Right ventricle myocardium superior (tissue), 1 donor: ENCODE results near the gene KLHL21. TPM values are rescaled to one million over a fixed set of nuclear protein-coding genes. Genes with fewer than 3 reads are reported as not detected.
"Not testable (repeated sequence)": the region's sequence is repeated elsewhere in the genome, so short reads cannot be mapped to it uniquely, and the experiment has no call there.

Source experiments
- ATAC-seq: fragments of 200-7000 bp; cut with Tn5 transposase; one replicate; pipeline ENCODE4 v1.9.1; 2020; ENCODE audit warnings: mild to moderate bottlenecking; ENCODE audit not compliant: poor library complexity
- DNase-seq: peaks from one replicate; pipeline ENCODE4 v3.0.0-alpha.2; 2020
- intact Hi-C: fragments of 100-400 bp; cut with DNase I; formaldehyde crosslinking; loops from one replicate; pipeline ENCODE4 v1.11.2; 2022
- total RNA-seq: library from RNA; stranded (reverse); fragmentation: NEBNext Ultra II Directional; extraction: Animal tissue kit (Norgen Biotek cat#: 25700); gene quantifications from one replicate; pipeline ENCODE4 v1.2.1, GENCODE V29; 2021
- donor health status: DM: no; HTN: yes; CAD: no; lungs with severe emphysema.

Gene KLHL21
- total RNA-seq, 1 donor from 2014 or later: 111 TPM

DNA sequence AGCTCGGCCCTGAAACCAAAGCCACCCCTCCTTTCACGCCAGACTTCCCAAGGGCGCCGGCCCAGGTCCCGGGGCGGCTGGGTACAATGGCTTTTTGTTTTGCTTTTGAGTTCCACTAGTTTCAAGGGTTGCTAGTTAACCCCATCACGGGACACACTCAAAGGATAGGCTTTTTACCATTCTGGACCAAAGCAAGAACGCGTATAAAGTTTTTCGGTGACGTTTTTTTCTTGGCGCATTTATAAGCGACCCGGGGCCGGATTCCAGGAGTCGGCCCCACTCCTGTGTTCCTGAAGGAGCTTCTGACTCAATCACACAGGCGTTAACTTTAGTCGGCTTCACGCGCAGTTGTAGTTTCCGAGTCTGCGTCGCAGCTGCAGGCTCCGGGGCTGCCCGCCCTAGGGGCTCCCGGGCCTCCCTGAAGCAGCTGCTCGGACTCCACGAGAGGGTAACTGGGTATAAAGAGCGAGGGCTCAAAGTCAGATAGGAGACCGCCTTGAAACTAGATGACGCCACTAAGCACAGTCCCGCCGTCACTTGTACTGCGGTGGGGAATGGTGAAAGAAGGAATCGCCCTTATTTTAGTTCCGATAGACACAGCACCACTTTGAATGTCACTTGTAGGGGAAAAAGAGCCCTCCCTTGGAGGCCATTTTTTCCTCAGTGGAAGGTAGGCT lies 707 bp upstream of the KLHL21 start:
- ATAC-seq: peak; percentile 18
- DNase-seq: peak; percentile 75
- intact Hi-C loops: no loop called here

DNA sequence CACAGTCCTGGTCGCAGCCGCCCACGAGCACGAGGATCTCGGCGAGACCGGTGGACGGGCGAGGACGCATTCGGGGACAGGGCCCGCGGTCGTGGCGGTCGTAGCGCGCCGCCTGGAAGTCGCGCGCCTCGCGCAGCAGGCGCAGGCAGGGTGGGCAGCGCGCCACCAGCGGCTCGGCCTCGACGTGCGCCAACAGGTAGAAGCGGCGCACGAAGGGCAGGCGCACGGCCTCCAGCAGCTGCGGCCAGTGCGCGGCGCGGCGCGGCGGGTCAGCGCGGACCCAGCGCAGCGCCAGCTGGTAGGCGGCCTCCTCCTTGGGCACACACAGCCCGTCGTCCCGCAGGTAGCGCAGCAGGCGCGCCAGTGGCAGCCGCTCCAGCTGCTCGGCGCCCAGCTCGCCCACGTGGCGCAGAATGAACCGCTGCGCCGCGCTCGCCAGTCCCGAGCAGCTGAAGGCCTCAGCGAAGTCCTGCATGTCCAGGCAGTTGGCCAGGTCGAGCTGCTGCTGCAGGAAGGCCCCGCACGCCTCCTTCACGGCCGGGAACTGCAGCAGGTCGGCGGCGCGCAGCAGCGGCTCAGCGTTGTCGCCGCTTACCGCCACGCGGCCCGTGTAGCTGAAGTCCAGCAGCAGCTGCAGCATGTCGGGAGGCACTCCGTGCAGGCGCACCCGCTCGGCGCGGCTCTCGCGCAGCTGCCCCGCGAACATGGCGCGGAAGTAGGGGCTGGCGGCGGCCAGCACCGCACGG lies 573 bp downstream of the KLHL21 start:
- DNase-seq (peak; percentile 73), ATAC-seq (peak; percentile 27)
- intact Hi-C loops: no loop called here

DNA sequence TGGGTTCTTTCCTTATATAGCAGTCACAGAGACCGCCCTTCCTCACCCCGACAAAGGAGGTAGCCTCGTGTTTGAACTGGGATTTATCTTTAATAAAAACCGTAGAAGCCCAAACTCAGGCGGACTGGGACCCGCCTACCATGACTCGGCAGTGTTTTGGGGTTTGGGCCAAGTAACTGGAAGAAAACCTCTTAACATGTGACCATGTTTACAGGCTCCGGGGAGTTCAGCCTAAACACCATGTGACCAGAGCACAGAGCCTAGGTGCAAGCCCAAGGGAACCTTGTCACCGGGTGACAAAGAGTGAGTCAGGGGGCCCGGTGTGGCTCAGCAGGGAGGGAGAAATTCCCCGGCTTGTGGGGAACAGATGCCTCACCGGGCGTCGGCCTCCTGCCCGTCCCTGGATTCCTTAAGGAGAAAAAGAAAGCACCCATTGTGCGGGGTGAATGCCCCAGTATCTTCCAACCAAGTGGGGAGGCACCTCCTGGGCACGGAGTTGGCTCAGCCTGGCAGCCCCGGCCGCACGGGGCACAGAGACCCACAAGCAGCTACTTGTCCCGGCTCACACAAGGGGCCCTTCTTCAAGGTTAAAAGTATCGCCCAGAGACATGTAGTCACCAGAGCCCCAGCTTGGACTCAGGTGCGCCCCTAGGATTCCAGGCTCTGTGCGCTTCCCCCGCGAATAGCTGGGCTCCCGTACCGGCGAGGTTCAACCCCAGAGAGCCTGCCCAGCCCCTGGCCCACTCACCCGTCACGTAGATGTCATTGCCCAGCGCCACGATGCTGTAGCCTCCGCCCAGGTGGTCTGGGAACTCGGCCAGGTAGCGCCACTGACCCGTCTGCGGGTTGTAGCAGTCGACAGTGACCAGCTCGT lies 1.4 kb downstream of the KLHL21 start:
- intact Hi-C loops: no loop called here
- DNase-seq (peak; percentile 81), ATAC-seq (peak; percentile 31)

DNA sequence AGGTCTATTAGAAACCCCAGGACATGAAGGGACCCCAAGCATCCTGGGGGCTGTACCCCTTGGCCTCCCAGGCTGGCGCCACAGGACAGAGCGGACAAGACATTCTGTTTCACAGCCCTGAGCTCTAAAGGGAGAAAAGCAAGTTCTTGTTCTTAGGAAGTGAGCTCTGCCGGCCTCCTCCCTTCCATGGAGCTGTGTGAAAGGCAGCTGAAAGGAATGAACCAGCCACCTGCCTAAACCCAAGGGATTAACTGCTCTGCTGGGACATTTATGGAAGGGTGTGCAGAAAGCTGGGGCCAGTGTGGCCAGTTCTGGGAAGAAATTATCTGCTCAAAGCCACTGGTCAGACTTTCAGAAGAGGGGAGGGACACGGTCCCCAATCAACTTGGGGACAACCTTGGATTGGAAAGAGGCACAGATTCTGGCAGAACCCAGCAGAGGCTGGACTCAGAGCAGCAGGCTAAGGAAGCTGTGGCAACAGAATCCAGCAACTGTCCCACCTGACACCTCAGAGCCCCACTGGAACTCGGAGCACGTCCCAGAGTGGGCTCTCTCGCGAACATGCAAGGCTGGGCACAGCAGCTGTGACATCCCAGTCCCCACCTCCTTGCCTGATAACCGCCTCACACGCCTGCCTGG lies 2.1 kb downstream of the KLHL21 start:
- DNase-seq (no peak), ATAC-seq (peak; percentile 10)
- intact Hi-C loops: no loop called here

DNA sequence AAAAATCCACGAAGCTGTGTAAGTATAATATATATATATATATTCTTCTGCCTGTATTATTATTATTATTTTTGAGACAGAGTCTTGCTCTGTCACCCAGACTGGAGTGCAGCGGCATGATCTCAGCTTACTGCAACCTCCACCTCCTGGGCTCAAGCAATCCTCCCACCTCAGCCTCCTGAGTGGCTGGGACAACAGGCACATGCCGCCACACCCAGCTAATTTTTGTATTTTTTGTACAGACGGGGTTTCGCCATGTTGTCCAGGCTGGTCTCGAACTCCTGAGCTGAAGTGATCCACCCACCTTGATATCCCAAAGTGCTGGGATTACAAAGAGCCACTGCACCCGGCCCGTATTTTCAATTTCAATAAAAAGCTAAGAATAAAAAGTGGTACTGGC lies 2.7 kb downstream of the KLHL21 start:
- DNase-seq, intact Hi-C loops, ATAC-seq: not testable (repeated sequence)

DNA sequence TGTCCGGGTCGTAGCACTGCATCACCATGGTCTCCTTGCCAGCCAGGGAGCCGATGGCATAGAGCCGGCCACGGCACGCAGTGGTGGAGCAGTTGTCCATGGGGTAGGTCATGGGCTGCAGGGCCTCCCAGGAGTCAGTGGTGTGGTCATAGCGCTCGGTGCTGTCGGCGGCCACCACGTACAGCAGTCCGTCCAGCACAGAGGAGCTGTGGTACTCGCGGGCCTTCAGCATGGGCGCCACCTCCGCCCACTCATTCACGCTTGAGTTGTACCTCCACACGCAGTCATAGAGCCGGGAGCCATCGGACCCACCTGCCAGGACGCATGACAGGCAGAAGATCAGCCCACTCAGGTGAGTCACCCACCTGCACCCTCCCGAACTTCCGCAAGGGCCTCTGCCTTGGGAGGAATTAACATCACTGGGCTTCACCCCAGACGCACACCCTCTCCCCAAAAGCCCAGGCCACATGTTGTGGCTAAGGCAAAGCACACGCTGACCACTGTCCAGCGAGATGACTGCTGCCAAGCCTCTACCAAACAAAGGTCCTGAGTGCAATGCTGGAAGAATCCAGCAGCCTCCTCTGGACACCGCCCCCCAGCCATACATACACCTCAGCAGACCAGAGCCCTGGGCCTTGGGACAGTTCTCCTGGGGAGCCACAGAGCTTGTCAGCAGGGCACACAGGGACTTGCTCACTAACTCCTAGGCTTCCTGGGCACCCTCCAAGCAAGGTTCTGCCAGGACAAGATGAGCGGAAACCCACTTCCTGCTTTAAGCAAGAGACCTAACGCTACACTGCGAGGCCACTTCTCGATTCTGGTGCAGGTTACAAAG lies 3.3 kb downstream of the KLHL21 start:
- intact Hi-C loops: no loop called here
- DNase-seq (no peak), ATAC-seq (no peak)

DNA sequence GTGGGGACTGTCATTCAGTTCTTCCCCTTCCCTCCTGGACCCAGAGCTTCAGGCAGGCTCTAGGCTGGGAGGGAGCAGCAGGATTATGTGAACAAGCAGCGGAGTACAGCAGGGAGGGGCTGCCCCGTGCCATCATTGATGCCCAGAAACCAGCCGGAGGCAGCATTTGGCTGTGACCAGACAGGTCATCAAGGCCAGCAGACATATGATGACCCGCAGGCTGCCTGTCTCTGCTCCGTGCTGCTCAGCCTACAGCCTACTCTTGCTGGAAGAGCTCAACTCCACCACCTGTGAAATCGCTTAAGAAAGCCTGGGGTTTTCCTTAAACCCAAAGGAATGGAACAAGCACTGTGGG lies 4.9 kb downstream of the KLHL21 start:
- ATAC-seq: no peak
- intact Hi-C loops: no loop called here
- no peak for DNase-seq

DNA sequence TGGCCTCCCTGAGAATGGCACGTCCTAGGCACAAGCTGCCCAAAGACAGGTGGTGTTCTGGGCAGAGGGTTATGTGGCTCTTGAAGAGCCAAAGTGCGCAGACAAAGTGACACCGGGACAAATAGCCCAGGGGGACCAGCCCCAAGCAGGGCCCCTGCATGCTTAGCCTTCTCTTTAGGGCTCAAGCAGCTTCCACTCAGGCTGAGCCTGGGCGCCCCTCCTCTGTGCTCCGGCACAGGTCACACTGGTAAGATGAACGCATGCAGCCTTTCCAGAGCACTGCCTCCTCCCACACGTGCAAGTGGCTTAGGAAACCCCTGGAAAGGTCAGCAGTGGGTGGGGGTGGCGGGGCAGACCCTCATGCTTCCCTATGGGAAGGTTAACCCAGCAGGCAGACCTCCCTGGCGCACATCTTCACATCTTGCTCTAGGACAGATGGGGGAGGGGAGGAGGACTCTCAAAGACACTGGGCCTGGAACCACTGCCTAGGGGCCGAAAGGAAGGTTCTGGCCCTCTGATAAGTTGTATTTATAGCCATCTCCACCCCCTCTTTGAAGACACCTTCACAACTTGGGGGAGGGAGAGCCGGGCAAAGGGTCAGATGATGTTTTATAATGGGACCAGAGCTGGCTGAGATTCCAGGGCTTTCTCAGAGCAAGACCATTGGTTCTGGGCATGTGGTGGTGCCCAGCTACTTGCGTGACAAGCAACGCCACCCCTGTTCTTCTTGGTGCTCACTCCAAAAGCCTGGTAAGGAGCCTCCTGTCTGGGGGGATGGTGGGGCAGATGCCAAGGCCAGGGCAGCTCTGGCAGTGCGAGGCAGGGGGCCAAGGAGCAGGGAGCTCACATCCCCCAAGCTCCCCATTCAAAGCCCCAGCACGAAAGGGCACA lies 5.5 kb downstream of the KLHL21 start:
- DNase-seq: no peak
- intact Hi-C loops: no loop called here
- ATAC-seq: peak; percentile 23

DNA sequence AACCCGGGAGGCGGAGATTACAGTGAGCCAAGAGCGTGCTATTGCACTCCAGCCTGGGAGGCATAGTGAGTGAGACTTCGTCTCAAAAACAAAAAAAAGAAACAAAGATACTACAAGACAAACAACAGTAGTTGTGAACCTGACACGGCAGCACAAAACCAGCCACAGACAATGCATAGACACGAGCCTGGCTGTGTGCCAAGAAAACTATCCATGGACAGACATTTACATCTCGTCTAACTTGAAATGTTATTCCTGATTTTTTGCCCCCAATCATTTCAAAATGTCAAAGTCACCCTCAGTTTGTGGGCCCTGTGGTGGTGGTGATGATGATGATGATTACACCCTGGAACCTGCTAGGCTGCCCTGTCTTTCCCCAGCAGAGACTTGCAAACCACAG lies 6.3 kb downstream of the KLHL21 start:
- ATAC-seq (no peak), DNase-seq (no peak)
- intact Hi-C loops: no loop called here

DNA sequence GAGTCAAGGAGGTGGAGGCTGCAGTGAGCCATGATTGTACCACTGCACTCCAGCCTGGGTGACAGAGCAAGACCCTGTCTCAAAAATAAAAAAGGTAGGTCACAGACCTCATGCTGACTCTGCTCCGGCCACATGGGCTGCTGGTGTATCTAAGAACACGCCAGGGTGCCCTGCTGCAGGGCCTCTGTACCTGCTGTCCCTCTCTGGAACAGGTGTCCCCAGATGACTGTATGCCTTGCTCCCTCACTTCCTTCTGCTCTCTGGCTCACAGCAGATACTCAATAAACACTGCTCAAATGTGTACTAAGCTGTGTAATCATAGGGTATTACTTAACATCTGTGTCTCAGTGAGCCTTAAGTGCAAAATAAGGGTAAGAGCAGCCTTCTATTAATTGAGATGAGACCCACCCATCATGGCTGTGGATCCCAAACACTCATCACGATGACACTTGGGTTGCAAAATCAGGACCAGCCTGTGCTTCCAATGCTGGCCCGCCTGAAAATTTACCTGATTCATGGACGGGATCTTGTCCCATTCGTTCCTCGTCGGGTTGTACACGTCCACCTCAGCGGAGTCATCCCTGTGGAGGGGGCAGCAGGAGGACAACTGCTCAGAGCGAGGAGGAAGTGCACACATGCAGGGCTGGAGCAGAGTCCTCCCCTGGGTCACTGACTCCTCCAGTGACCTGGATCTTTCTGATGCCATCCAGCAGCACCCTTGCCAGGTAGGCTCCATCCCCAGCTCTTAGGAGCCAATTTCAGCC lies 7.5 kb downstream of the KLHL21 start:
- ATAC-seq (no peak), DNase-seq (no peak)
- intact Hi-C loops: no loop called here

DNA sequence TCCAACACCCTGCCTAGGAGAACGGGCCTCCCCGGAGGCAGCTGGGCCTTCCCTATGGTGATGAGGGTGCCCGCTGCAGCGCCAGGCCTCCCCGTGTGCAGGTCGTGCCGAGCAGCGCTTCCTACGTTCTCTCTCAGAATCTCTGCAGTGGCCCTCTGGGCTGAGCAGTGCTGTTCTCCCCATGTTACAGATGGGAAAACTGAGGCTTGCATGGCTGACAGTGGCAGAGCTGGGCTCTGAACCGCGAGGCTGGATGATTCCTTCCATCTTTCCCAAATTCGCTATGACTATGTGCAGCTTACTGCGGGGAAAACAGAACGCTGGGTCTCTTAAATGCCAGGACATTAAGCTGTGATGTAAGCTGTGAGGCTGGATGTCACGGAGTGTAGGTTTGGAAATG lies 8.9 kb downstream of the KLHL21 start:
- DNase-seq: no peak
- ATAC-seq: no peak
- intact Hi-C loops: no loop called here

DNA sequence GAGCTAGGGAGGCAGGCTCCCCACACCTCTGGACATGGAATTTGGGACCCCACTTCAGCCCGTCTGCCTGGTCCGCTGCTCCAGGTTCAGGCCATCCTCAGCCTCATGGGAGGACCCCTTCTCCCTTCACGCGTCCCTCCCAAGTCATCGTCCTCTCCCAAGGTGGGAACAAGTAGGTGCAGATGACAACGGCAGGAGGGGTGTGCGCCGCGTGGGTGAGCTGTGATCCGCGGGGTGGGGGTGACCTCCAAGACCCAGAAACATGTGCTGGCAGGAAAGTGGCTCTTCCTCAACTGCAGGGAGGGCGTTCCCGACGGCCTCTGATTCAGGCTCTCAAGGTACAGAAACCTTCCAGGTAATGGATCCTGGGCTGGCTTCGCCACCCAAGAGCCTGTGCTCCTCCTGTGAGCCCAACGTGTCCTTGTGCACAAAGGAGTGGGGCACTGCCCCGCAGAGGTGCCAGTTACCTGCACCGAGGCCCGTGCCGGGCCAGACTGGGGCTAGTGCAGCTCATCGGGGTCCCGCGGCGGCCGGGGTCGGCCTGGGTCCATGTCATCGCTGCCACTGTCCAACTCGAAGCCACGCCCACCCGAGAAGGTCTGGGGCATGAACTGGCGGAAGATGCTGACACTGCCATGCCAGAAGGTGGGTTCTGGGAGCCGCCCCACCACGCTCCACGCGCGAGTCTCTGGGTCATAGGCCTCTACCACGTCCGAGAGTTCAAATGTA lies 9.6 kb downstream of the KLHL21 start:
- DNase-seq (no peak), ATAC-seq (no peak)
- intact Hi-C loops: no loop called here

DNA sequence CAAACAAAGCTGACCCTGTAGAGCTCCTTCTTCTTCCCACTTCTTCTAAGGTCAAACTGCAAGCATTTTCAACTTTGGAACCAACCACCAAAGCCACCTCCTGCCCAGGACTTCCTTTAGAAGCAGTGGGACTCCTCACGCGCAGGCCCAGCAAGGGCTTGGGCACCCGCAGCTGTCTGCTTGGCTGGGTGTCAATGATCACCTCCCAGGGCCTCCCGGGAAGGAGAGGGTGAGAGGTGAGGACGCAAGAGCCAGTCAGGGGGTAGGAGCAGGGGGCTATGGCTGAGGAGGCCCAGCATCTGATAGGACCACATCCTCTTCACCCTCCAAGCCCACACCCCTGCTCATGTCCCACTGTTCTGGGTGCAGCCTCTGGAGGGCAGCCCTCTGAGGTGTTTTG lies 10.2 kb downstream of the KLHL21 start:
- intact Hi-C loops: no loop called here
- ATAC-seq (no peak), DNase-seq (peak; percentile 56)

DNA sequence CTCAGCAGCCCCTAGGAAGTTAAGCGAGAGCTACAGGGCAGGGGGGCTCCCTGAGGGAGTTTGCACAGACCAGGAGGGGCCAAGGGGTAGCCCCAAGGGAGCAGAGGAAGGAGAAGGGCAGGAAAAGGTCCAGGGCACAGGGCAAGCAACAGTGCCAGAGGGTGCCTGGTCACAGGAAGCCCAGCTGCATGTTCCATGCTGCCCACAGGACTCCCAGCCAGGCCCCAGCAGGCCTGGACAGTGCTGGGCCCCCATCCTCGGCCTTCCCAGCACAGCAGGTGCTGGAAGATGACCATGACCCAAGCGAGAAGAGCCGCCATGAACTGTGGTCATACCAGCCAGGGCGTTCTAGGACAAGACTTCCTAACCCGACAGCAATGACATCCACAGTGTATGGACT lies 11.0 kb downstream of the KLHL21 start:
- intact Hi-C loops: no loop called here
- no peak for DNase-seq
- ATAC-seq: no peak

DNA sequence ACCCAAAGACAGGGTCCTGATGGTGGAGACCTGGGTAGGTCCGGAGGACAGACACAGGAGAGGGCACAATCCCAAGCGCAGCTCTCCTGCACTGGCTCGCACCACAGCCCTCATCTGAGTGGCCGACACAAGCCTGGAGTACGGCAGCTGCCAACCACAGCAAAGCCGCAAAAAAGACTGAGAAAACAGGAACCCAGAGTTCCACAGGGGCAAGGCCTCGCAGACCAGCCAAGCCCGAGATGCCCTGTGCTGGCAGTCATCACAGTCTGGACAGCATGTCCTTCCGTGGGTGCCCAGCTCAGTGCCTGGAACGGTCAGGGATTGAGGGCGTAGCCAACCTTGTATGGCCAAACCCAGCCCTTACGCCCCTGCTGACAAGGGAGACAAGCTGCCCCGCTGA lies 11.4 kb downstream of the KLHL21 start:
- ATAC-seq (peak; percentile 30), DNase-seq (peak; percentile 67)
- intact Hi-C loops: no loop called here

DNA sequence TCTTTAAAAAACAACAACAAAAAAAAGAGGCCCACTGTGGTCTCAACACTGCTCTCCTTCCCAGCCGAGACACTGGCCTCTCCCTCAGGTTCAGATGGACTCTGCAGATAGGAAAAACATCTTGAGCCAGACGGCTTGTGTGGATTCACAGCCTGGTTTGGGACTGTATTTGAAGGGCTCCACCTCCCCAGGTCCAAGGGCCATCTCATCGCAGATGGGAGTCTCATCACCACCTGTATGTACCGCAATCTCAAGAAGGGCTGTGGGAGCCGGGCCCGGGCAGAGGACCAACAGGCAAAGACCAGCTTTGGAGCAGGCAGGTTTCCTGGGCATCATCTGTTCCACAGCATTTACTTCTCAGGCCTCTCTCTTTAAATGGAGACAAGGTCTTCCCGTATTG lies 12.6 kb downstream of the KLHL21 start:
- DNase-seq (no peak), ATAC-seq (no peak)
- intact Hi-C loops: no loop called here
